GM19397 (cell line): ENCODE measurements around the gene DMAP1.

Experiments used
- ATAC-seq: cut with Tn5 transposase; IDR thresholded peaks from one replicate; pipeline ENCODE4 v1.9.1; 2021; ENCODE audit warnings: mild to moderate bottlenecking, moderate library complexity; ENCODE audit not compliant: unreplicated experiment

DMAP1 gene

GRCh38 chr1:44251989-44252671 lies 38.9 kb downstream of the DMAP1 start:
- ATAC-seq = no peak

GRCh38 chr1:44254392-44254910 lies 41.2 kb downstream of the DMAP1 start:
- ATAC-seq = no peak

GRCh38 chr1:44256762-44257554 lies 43.7 kb downstream of the DMAP1 start:
- no peak for ATAC-seq

GRCh38 chr1:44259090-44259489 lies 45.8 kb downstream of the DMAP1 start:
- ATAC-seq = no peak

GRCh38 chr1:44260792-44261170 lies 47.5 kb downstream of the DMAP1 start:
- ATAC-seq = no peak

- no peak for ATAC-seq
Measured at GRCh38 chr1:44261171-44261817, 48.0 kb downstream of the DMAP1 start.

GRCh38 chr1:44261962-44262361 lies 48.7 kb downstream of the DMAP1 start:
- ATAC-seq = no peak

- ATAC-seq = no peak
Measured at GRCh38 chr1:44262414-44262813, 49.1 kb downstream of the DMAP1 start.

GRCh38 chr1:44262816-44263567 lies 49.7 kb downstream of the DMAP1 start:
- ATAC-seq = no peak

- no peak for ATAC-seq
Measured at GRCh38 chr1:44263568-44264450, 50.5 kb downstream of the DMAP1 start.

GRCh38 chr1:44264451-44264771 lies 51.1 kb downstream of the DMAP1 start:
- no peak for ATAC-seq

GRCh38 chr1:44265656-44266358 lies 52.5 kb downstream of the DMAP1 start:
- ATAC-seq = no peak

GRCh38 chr1:44266400-44267344 lies 53.4 kb downstream of the DMAP1 start:
- ATAC-seq = no peak

- no peak for ATAC-seq
Measured at GRCh38 chr1:44267438-44267837, 54.2 kb downstream of the DMAP1 start.

- ATAC-seq = no peak
Measured at GRCh38 chr1:44268054-44268453, 54.8 kb downstream of the DMAP1 start.
